GM12878 (cell line): ENCODE results near the gene DNMBP. TPM values are rescaled to one million over a fixed set of nuclear protein-coding genes. Genes with fewer than 3 reads are reported as not detected.
A peak's percentile ranks its signal among the peaks of the same experiment; 100 is the strongest.

ENCODE experiments used
- ATF7 ChIP-seq: fragments of 450-650 bp; IDR thresholded peaks from 2 replicates; pipeline ENCODE4 v1.6.1; 2016; ENCODE audit warnings: low read depth, mild to moderate bottlenecking
- BHLHE40 ChIP-seq, 2 experiments: fragments of 450-650 bp in 1 of 2; IDR thresholded peaks; 2 replicates each; pipeline ENCODE4 v1.6.1; 2011 to 2017; ENCODE audit warnings: low read depth in 2 of 2, borderline replicate concordance in 1 of 2, improper control_type of control experiment in 1 of 2, low read length in 1 of 2, mild to moderate bottlenecking in 1 of 2
- CBX3 ChIP-seq: fragments of 200-600 bp; sonication (generic); IDR thresholded peaks from 2 replicates; pipeline ENCODE4 v1.6.1; 2016; ENCODE audit warnings: low read depth, borderline replicate concordance
- CHD2 ChIP-seq: IDR thresholded peaks from 2 replicates; pipeline ENCODE4 v1.6.1; 2011; ENCODE audit warnings: low read depth, low read length, improper control_type of control experiment, borderline replicate concordance
- CREB1 ChIP-seq: IDR thresholded peaks from 2 replicates; pipeline ENCODE4 v1.6.1; 2012; ENCODE audit warnings: low read depth, mild to moderate bottlenecking, inconsistent platforms
- CREM ChIP-seq: IDR thresholded peaks from 2 replicates; pipeline ENCODE4 v1.6.1; 2014; ENCODE audit warnings: antibody characterized with exemption, low read depth
- EZH2 ChIP-seq: IDR thresholded peaks from 2 replicates; pipeline ENCODE4 v1.6.1; 2012; ENCODE audit warnings: low read depth, mild to moderate bottlenecking, control low read depth, inconsistent platforms, low read length, borderline replicate concordance; ENCODE audit not compliant: control insufficient read depth
- FOS ChIP-seq: IDR thresholded peaks from 3 replicates; pipeline ENCODE4 v1.6.1; 2011; ENCODE audit warnings: borderline replicate concordance; ENCODE audit not compliant: insufficient read length; ENCODE audit errors: extremely low read depth
- GATAD2B ChIP-seq: fragments of 450-650 bp; conservative IDR thresholded peaks from 2 replicates; pipeline ENCODE4 v1.6.1; 2017; ENCODE audit warnings: low read depth, mild to moderate bottlenecking, moderate library complexity
- IKZF2 ChIP-seq, 2 experiments: fragments of 450-650 bp; IDR thresholded peaks; 2 replicates each; pipeline ENCODE4 v1.6.1; 2017; ENCODE audit warnings: mild to moderate bottlenecking in 2 of 2, moderate library complexity in 2 of 2
- LARP7 ChIP-seq: fragments of 450-650 bp; IDR thresholded peaks from 2 replicates; pipeline ENCODE4 v1.6.1; 2017; ENCODE audit warnings: mild to moderate bottlenecking
- MTA2 ChIP-seq: fragments of 450-650 bp; IDR thresholded peaks from 2 replicates; pipeline ENCODE4 v1.6.1; 2016; ENCODE audit warnings: low read depth, mild to moderate bottlenecking, moderate library complexity
- MTA3 ChIP-seq: IDR thresholded peaks from 2 replicates; pipeline ENCODE4 v1.6.1; 2012; ENCODE audit warnings: low read length, inconsistent platforms, borderline replicate concordance
- MYC ChIP-seq: IDR thresholded peaks from 2 replicates; pipeline ENCODE4 v1.6.1; 2011; ENCODE audit warnings: mild to moderate bottlenecking, low read length, moderate library complexity, inconsistent platforms; ENCODE audit not compliant: insufficient read depth, insufficient replicate concordance, insufficient read length, severe bottlenecking
- NFYB ChIP-seq: IDR thresholded peaks from 2 replicates; pipeline ENCODE4 v1.6.1; 2011; ENCODE audit warnings: low read depth, mild to moderate bottlenecking, low read length, improper control_type of control experiment, moderate library complexity; ENCODE audit not compliant: insufficient read depth
- NR2F1 ChIP-seq: fragments of 450-650 bp; conservative IDR thresholded peaks from 2 replicates; pipeline ENCODE4 v1.6.1; 2017; ENCODE audit warnings: mild to moderate bottlenecking
- NRF1 ChIP-seq: conservative IDR thresholded peaks from 2 replicates; pipeline ENCODE4 v1.6.1; 2011; ENCODE audit warnings: mild to moderate bottlenecking, low read depth, low read length, improper control_type of control experiment
- PAX8 ChIP-seq: fragments of 450-650 bp; IDR thresholded peaks from 2 replicates; pipeline ENCODE4 v1.6.1; 2017; ENCODE audit warnings: mild to moderate bottlenecking, moderate library complexity
- POLR2A ChIP-seq: IDR thresholded peaks from 2 replicates; pipeline ENCODE4 v1.6.1; 2011; ENCODE audit warnings: low read depth, mild to moderate bottlenecking, low read length
- RAD21 ChIP-seq: IDR thresholded peaks from 2 replicates; pipeline ENCODE4 v1.6.1; 2011; ENCODE audit warnings: mild to moderate bottlenecking, low read depth, low read length, moderate library complexity; ENCODE audit not compliant: insufficient read depth
- RAD51 ChIP-seq: fragments of 450-650 bp; IDR thresholded peaks from 2 replicates; pipeline ENCODE4 v1.6.1; 2016; ENCODE audit warnings: moderate library complexity, mild to moderate bottlenecking, inconsistent platforms
- RUNX3 ChIP-seq: IDR thresholded peaks from 2 replicates; pipeline ENCODE4 v1.6.1; 2012; ENCODE audit warnings: low read length, inconsistent platforms
- SUPT20H ChIP-seq: IDR thresholded peaks from 2 replicates; pipeline ENCODE4 v1.6.1; 2011; ENCODE audit warnings: low read depth, mild to moderate bottlenecking, low read length, moderate library complexity, borderline replicate concordance; ENCODE audit not compliant: control insufficient read depth
- SUZ12 ChIP-seq: fragments of 200-600 bp; sonication (generic); IDR thresholded peaks from one replicate; pipeline ENCODE4 v1.6.1; 2018; ENCODE audit warnings: antibody characterized with exemption, mild to moderate bottlenecking; ENCODE audit not compliant: unreplicated experiment
- USF1 ChIP-seq: IDR thresholded peaks from 2 replicates; pipeline ENCODE4 v1.6.1; 2011; ENCODE audit warnings: borderline replicate concordance, low read depth, mild to moderate bottlenecking, moderate library complexity, mixed read lengths, low read length; ENCODE audit not compliant: insufficient read depth; ENCODE audit errors: extremely low read length
- YY1 ChIP-seq: IDR thresholded peaks from 2 replicates; pipeline ENCODE4 v1.6.1; 2011; ENCODE audit warnings: low read depth, mild to moderate bottlenecking, low read length
- ZZZ3 ChIP-seq: IDR thresholded peaks from 2 replicates; pipeline ENCODE4 v1.6.1; 2011; ENCODE audit warnings: low read depth; ENCODE audit not compliant: control insufficient read depth, insufficient read length
- polyA plus RNA-seq, 11 experiments: library from polyadenylated mRNA; depleted of rRNA in 4 of 11; unstranded in 6 of 11; stranded (reverse) in 5 of 11; fragments of >200 nt; fragmentation: Nextera tagmentation in 4 of 11; fragmentation: Illumina TruSeq in 1 of 11; extraction: Ambion mirVana in 4 of 11; extraction: Trizol in 1 of 11; gene quantifications; 1 replicate in 1 of 11; 2 replicates in 10 of 11; pipeline versions ENCODE4 v1.2.1 to v1.2.3, GENCODE V29; 2011 to 2016; ENCODE audit warnings: inconsistent platforms in 2 of 11, missing spikeins in 2 of 11, low read depth in 1 of 11
- total RNA-seq, 4 experiments: library from RNA; depleted of rRNA in 3 of 4; stranded (reverse); fragments of >200 nt in 3 of 4; fragmentation: Illumina TruSeq in 1 of 4; extraction: Trizol in 1 of 4; gene quantifications; 2 replicates each; pipeline versions ENCODE4 v1.2.1 to v1.2.3, GENCODE V29; 2013 to 2021
- TF ChIP-seq, protein P1 (sequence below): fragments of 150-350 bp; IDR thresholded peaks from 2 replicates; pipeline ENCODE4 v1.6.1; 2014; ENCODE audit warnings: mild to moderate bottlenecking, low read depth, low read length
- TF ChIP-seq, protein P2 (sequence below): fragments of 450-650 bp; IDR thresholded peaks from 2 replicates; pipeline ENCODE4 v1.6.1; 2014; ENCODE audit warnings: mild to moderate bottlenecking

The DNMBP gene
- total and polyA plus RNA-seq, 10 of the 15 experiments (the other 5 are each of a cell fraction or from before 2014, with no cell fraction given): 7.1 to 45.0 (median 22.0) TPM

DNA sequence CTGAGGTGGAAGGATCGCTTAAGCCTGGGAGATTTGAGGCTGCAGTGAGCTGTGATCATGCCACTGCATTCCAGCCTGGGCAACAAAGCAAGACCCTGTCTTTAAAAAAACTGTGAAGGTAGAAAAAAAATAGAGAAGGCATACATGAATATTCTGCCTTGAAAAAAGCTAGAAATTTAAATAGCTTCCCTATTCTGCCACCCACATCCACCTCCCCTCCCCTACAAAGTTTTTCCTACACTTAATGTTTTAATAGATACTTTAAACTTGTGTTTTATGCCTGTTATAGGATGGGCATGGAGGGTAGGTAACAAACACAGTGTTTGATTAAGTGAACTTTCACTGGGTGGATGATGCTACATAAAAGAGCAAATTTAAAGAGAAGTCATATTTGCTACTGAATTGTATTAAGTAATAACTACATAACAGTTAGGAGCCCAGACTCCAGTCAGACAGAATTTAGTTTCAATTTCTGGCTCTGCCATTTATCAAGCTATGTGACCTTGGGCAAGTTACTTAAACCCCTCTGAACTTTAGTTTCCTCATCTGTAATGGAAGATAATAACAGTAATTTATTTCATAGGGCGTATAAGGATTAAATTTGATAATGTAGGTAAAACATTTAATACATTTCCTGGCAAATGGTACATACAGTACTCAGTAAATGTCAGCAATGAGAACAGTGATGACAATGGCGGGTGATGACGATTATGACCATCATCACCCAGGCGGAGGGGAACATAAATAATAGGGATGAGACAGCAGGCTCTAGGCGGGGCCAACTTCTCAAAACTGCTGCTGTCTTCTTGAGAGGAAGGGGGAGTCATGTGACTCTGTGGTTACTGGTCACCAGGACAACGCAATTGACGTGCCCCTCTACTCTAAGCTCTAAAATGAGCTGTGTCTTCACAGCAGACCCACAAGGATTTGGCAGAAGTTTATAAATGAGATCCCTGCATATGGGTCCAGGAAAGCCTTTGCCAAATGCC lies 15.8 kb downstream of the DNMBP start (continued):
- TF ChIP-seq, protein P1, sequence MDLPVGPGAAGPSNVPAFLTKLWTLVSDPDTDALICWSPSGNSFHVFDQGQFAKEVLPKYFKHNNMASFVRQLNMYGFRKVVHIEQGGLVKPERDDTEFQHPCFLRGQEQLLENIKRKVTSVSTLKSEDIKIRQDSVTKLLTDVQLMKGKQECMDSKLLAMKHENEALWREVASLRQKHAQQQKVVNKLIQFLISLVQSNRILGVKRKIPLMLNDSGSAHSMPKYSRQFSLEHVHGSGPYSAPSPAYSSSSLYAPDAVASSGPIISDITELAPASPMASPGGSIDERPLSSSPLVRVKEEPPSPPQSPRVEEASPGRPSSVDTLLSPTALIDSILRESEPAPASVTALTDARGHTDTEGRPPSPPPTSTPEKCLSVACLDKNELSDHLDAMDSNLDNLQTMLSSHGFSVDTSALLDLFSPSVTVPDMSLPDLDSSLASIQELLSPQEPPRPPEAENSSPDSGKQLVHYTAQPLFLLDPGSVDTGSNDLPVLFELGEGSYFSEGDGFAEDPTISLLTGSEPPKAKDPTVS: no peak
- TF ChIP-seq BHLHE40 (IDR thresholded peaks at IDR 0.05; ENCODE audit: borderline replicate concordance in 1 of 2, low read depth in 2 of 2, low read length in 1 of 2) (peak; percentile 85 to 91), CHD2 (no peak), FOS (no peak), IKZF2 (IDR thresholded peaks at IDR 0.05) (peak in 1 of 2 experiments; percentile 20; a peak in 1 of 4 replicates), NR2F1 (no peak), NRF1 (no peak), MYC (no peak), ATF7 (peak; percentile 38), POLR2A (0 out of 2 replicates have a peak, but pooled peaks have one; percentile 24), ZZZ3 (no peak), RAD51 (peak; percentile 95), RAD21 (no peak), SUPT20H (no peak), SUZ12 (no peak), CBX3 (no peak), NFYB (no peak), YY1 (peak; percentile 56; the same call in 1 of the 2 replicates), LARP7 (no peak), USF1 (peak; percentile 73), RUNX3 (peak; percentile 93), CREB1 (peak; percentile 85), GATAD2B (no peak), MTA3 (no peak), PAX8 (no peak), CREM (peak; percentile 35), EZH2 (no peak), MTA2 (no peak)
- TF ChIP-seq, protein P2, sequence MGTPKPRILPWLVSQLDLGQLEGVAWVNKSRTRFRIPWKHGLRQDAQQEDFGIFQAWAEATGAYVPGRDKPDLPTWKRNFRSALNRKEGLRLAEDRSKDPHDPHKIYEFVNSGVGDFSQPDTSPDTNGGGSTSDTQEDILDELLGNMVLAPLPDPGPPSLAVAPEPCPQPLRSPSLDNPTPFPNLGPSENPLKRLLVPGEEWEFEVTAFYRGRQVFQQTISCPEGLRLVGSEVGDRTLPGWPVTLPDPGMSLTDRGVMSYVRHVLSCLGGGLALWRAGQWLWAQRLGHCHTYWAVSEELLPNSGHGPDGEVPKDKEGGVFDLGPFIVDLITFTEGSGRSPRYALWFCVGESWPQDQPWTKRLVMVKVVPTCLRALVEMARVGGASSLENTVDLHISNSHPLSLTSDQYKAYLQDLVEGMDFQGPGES: no peak
